Omental fat pad (tissue), 4 donors: Measurements from ENCODE around the gene CLIP3. TPM values are rescaled to one million over a fixed set of nuclear protein-coding genes. Genes with fewer than 3 reads are reported as not detected.
A peak's percentile ranks its signal among the peaks of the same experiment; 100 is the strongest.

Experiments
- ATAC-seq: fragments of 150-250 bp; one replicate; pipeline ENCODE4 v1.9.1; 2016; ENCODE audit warnings: mild to moderate bottlenecking, moderate library complexity; ENCODE audit not compliant: low FRiP score
- DNase-seq: peaks from one replicate; pipeline ENCODE4 v3.0.0-alpha.2; 2019; ENCODE audit warnings: low spot score
- total RNA-seq, 4 donors: library from RNA; depleted of rRNA; stranded (reverse); fragments of >200 nt; gene quantifications; one replicate each; pipeline ENCODE4 v1.1.0, GENCODE V29; 2016
- TF ChIP-seq, protein P1 (sequence below), 3 donors: fragments of 450-650 bp; IDR thresholded peaks; one replicate each; pipeline ENCODE4 v1.5.1; 2016 to 2017; ENCODE audit warnings: antibody characterized with exemption in 3 of 3, mild to moderate bottlenecking in 3 of 3, moderate library complexity in 2 of 3

The CLIP3 gene
- total RNA-seq, 4 donors from 2014 or later = 3.3 to 11.9 (median 8.1) TPM

DNA sequence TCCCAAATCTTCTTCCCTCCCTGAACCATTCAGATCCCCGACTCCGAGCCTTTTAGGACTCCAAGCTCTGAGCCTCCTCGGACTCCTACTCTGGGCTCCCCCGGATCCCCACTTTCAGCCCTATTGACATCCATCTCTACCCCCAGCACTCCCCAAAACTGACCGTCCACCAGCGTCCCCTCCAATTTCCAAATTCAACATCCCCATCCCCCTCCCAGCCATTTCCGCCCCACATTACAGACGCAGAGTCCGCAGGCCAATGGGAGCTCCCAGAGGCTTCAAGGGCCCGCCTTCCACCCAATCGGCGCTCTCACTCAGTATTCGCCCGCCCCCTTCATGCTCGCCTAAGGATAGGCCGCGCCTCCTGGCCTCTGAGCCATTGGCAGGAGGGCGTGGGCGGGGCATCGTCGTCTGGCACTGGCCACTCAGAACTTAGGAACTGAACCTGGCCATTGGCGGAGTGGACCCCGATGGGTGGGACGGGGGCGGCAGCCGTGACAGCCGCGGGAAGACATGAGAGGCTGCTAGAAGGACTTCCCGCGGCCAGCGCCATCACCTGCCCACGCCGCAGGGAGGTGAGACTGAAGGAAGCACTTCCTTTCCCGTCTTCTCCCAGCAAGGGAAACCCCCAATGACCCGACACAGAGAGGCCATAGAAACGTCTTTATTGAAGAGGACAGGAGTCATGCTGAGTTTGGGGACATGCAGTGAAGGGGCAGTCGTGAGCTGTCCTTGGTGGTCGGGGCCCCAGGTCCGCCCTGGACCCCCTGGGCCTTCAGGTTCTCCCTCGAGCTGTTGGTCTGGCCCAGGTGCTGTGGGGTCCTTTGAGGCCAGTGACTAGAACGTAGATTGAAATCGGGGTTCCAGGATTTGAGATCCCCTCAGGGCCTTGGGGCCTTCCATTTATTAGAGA is 18.4 kb downstream of the CLIP3 start, which contains the start of gene ALKBH6:
Gene ALKBH6 (minus strand): TSS at position 202 of the 913 bp plus-strand sequence. CDS start 816 bp downstream, outside the sequence.
- TF ChIP-seq, protein P1, sequence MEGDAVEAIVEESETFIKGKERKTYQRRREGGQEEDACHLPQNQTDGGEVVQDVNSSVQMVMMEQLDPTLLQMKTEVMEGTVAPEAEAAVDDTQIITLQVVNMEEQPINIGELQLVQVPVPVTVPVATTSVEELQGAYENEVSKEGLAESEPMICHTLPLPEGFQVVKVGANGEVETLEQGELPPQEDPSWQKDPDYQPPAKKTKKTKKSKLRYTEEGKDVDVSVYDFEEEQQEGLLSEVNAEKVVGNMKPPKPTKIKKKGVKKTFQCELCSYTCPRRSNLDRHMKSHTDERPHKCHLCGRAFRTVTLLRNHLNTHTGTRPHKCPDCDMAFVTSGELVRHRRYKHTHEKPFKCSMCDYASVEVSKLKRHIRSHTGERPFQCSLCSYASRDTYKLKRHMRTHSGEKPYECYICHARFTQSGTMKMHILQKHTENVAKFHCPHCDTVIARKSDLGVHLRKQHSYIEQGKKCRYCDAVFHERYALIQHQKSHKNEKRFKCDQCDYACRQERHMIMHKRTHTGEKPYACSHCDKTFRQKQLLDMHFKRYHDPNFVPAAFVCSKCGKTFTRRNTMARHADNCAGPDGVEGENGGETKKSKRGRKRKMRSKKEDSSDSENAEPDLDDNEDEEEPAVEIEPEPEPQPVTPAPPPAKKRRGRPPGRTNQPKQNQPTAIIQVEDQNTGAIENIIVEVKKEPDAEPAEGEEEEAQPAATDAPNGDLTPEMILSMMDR (IDR thresholded peaks at IDR 0.05) = no peak
- peak; percentile 99 for ATAC-seq

DNA sequence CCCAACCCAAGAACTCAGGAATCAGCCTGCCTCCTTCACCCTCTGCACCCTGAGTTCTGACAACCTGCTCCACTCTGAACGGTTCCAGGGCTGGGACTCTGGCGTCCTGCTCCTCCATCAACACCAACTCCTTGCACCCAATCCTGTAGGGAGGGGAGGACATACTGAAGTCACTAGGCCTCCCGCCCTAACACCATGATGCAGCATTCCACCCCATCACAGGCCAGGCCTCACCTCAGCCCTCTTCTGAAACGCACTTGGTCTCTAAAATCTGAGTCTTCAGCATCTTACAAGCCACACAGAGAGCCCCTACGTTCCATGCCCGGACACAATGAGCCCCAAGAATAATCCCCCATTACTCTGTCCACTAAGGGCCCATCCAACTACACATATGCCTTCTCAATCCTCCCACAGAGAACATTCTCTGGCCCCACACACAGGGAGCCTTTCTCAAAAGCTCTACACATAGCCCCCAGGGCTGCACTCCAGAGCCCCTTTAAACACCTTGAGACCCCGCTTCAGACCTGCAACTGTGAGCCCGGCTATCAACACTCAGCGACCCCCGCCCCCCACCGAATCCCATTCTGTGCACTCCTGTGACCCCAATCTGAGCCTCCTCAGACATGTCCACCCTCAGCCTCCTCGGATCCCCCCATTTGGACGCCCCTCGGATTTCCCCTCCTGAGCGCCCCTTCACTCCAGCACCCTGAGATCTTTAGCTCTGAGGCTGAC is 19.2 kb downstream of the CLIP3 start:
- TF ChIP-seq, protein P1 (IDR thresholded peaks at IDR 0.05) = no peak
- no peak for DNase-seq
- ATAC-seq = no peak

More for the DNA sequence above, 18.4 kb downstream of the CLIP3 start, which contains the start of gene ALKBH6:
- peak; percentile 99 for DNase-seq

DNA sequence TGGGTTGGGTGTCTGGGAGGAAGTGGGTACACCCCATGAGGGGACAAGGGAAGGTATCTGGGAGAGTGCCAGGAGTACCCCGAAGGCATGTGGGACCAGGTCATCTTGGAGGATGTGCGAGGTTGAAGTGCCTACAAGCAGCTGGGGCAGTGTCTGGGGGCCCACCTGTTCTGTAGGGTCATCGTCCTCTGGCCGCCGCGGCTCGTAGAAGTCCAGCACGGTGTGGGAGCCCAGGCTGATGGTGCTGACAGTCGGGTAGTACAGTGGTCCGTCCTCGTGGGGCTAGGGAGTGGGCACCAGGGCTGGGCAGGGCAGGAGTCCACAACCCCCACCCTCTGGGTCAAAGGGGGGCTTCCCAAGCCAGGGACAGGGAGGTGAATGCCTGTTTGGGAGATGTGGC is 22.3 kb downstream of the CLIP3 start:
- DNase-seq (no peak), ATAC-seq (no peak)
- TF ChIP-seq, protein P1 (IDR thresholded peaks at IDR 0.05) = no peak

DNA sequence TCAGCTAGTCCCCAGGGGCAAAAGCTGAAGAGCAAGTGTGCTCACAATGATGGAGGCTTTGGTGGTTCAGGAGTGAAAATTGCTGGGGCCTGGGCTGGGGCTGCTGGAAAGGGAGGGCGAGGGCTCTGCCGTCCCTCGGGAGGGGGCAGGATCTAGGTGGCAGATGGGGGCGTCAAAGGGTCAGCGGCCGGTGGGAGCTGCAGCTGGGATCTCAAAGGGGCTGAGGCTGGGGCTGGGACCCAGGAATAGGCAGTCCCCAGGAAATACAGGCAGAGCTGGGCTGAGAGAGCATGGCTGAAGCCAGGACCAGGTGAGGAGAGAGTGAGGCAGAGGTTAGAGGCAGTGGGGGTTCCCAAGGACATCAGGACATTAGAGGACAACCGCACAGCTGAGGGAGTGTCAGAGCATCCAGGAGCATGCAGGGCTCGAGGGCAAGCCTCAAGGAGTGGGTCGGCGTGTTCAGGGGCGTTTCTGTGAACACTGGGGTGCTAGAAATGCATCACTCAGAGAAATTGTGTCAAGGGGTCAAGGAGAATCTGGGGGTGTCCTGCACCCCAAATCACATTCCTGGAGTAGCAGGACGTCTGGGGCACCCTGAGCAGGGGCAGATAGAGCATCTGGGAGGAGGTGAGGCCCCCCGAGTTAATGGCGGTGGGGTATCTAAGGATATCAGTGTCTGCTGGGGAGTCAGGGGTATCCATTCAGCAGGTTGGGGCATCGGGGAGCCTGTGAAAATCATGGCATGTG is 22.9 kb downstream of the CLIP3 start:
- TF ChIP-seq, protein P1 (IDR thresholded peaks at IDR 0.05) = no peak
- DNase-seq (no peak), ATAC-seq (no peak)

DNA sequence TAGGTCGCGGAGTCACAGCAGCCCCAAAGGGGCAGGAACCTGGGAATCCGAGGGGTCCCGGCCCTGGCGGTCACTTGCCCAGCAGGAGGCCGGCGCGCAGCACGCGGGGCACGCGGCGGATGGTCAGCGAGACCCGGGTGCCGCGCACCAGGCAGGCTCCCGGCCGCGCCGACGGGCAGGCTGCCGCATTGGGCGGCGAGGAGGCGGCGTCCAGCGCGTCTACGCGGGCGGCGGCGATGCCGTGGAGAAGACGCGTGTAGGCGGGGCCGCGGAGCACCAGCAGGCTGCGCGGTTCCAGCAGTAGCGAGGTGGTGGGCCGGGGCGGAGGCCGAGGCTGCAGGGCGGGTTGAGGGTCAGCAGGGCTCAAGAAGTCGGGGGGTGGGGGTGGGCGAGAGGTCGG is 23.5 kb downstream of the CLIP3 start:
- ATAC-seq = peak; percentile 58
- no peak for DNase-seq
- TF ChIP-seq, protein P1 (IDR thresholded peaks at IDR 0.05) = no peak

DNA sequence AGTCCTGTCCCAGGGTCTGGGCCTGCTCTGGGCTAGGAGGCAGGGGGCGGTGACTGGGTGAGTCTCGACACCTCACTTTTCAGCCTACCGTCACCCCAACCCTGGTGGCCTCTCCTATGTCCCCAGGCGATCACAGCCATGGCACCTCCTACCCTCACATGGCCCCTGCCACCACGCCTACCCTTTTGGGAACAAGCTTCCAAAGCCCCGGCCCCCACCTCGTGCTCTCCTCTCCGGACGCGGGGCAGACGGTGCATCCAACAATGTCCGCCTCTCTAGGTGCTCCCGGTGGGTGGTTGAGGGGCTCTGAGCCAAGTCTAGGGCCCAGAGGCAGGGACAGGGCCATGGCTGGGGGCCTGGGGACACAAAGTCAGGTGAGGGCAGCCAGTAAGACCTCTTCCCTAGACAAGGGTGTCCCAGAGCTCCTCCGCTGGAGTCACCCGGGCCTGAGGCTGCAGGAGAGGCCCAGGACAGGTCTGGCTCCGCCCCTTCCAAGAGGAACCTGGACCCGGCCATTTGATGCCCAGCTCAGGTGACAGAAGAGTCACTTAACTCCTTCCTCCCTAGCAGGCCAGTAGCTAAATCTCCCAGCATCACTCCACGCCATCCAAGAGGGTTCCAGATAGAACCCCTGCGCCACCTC is 24.2 kb downstream of the CLIP3 start, which contains the start of gene SYNE4:
Gene SYNE4 (minus strand): TSS at position 478 of the 643 bp plus-strand sequence. CDS start 132 bp downstream, at position 346.
- no peak for ATAC-seq
- no peak for DNase-seq
- TF ChIP-seq, protein P1 (IDR thresholded peaks at IDR 0.05) = no peak
